Measurements from ENCODE around the gene CFAP20DC.
"Not testable (repeated sequence)": the region's sequence is repeated elsewhere in the genome, so short reads cannot be mapped to it uniquely, and the experiment has no call there.

Gene CFAP20DC

GRCh38 chr3:59017617-59017984, 32.2 kb downstream of the CFAP20DC start:
- DNase-seq (ENCODE audit: low spot score): no peak

GRCh38 chr3:59016930-59017616, 32.8 kb downstream of the CFAP20DC start:
- DNase-seq (ENCODE audit: low spot score): no peak

GRCh38 chr3:59013611-59014010, 36.2 kb downstream of the CFAP20DC start:
- no peak for DNase-seq (ENCODE audit: low spot score)

- no peak for DNase-seq (ENCODE audit: low spot score)
Observed at GRCh38 chr3:59006634-59007517, 42.9 kb downstream of the CFAP20DC start.

GRCh38 chr3:59001675-59002074, 48.1 kb downstream of the CFAP20DC start:
- no peak for DNase-seq (ENCODE audit: low spot score)

- no peak for DNase-seq (ENCODE audit: low spot score)
Observed at GRCh38 chr3:58999774-59000160, 50.1 kb downstream of the CFAP20DC start.

- no peak for DNase-seq (ENCODE audit: low spot score)
Observed at GRCh38 chr3:58999134-58999773, 50.6 kb downstream of the CFAP20DC start.

- no peak for DNase-seq (ENCODE audit: low spot score)
Observed at GRCh38 chr3:58998476-58999117, 51.2 kb downstream of the CFAP20DC start.

- no peak for DNase-seq (ENCODE audit: low spot score)
Observed at GRCh38 chr3:58996730-58997129, 53.1 kb downstream of the CFAP20DC start.

- peak; percentile 73 for DNase-seq (ENCODE audit: low spot score)
Observed at GRCh38 chr3:58994746-58995330, 55.0 kb downstream of the CFAP20DC start.

- no peak for DNase-seq (ENCODE audit: low spot score)
Observed at GRCh38 chr3:58993547-58993946, 56.3 kb downstream of the CFAP20DC start.

GRCh38 chr3:58991623-58992022, 58.2 kb downstream of the CFAP20DC start:
- no peak for DNase-seq (ENCODE audit: low spot score)

- no peak for DNase-seq (ENCODE audit: low spot score)
Observed at GRCh38 chr3:58991026-58991425, 58.8 kb downstream of the CFAP20DC start.

- DNase-seq (ENCODE audit: low spot score): no peak
Observed at GRCh38 chr3:58989955-58990354, 59.9 kb downstream of the CFAP20DC start.

GRCh38 chr3:58989163-58989562, 60.7 kb downstream of the CFAP20DC start:
- DNase-seq (ENCODE audit: low spot score): no peak

GRCh38 chr3:58988041-58988440, 61.8 kb downstream of the CFAP20DC start:
- no peak for DNase-seq (ENCODE audit: low spot score)

- DNase-seq (ENCODE audit: low spot score): no peak
Observed at GRCh38 chr3:58986654-58987053, 63.2 kb downstream of the CFAP20DC start.

GRCh38 chr3:58979840-58980239, 70.0 kb downstream of the CFAP20DC start:
- DNase-seq (ENCODE audit: low spot score): no peak

GRCh38 chr3:58973796-58974195, 76.0 kb downstream of the CFAP20DC start:
- no peak for DNase-seq (ENCODE audit: low spot score)

GRCh38 chr3:58967866-58968265, 82.0 kb downstream of the CFAP20DC start:
- not testable (repeated sequence) for DNase-seq (ENCODE audit: low spot score)

GRCh38 chr3:58965865-58966264, 84.0 kb downstream of the CFAP20DC start:
- no peak for DNase-seq (ENCODE audit: low spot score)

GRCh38 chr3:58963928-58964503, 85.8 kb downstream of the CFAP20DC start:
- no peak for DNase-seq (ENCODE audit: low spot score)

All from iPS-NIHi11 (cell line).